Epithelial cell of esophagus (primary cell): ENCODE measurements around the gene ABCF3.

Source experiments
- DNase-seq: peaks from one replicate; pipeline ENCODE4 v3.0.0; 2010; ENCODE audit warnings: low read depth
- H3K4me3 ChIP-seq: 2 replicates; pipeline ENCODE4 v1.5.1; 2011; ENCODE audit warnings: mild to moderate bottlenecking, low read length, control low read depth
- TF ChIP-seq, protein P1 (sequence below): IDR thresholded peaks from 2 replicates; pipeline ENCODE4 v1.5.1; 2011; ENCODE audit warnings: low read depth, mild to moderate bottlenecking, low read length, control low read depth, inconsistent platforms; ENCODE audit not compliant: insufficient read depth; ENCODE audit errors: missing control alignments

Gene ABCF3

DNA sequence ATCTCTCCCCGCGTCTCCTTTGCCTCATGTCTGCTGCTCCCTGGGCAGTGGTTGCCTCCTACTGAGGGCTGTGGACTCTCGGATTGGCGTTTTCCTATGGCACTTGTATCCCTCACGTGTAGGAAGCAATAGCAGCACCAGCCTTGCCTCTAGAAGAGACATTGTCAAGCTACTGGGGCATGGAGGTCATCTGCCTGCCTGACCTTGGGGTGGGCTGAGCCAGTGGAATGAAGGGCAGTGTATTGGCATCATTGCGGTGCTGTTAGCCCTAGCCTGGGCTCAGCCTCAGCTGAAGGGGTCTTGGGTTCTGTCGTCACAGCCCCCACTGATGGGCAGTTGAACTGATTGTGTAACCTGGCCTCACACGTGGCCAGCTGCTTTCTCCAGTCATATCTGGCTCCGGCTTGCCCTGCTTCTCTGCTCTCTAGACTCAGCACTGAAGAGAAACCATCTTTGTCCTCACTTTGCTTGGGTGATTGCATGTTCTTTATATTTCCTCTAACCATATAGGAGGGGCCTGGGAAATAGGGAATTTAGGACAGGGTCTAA lies 8.1 kb downstream of the ABCF3 start:
- DNase-seq: no peak
- no peak overlapping the region for H3K4me3 ChIP-seq
- TF ChIP-seq, protein P1, sequence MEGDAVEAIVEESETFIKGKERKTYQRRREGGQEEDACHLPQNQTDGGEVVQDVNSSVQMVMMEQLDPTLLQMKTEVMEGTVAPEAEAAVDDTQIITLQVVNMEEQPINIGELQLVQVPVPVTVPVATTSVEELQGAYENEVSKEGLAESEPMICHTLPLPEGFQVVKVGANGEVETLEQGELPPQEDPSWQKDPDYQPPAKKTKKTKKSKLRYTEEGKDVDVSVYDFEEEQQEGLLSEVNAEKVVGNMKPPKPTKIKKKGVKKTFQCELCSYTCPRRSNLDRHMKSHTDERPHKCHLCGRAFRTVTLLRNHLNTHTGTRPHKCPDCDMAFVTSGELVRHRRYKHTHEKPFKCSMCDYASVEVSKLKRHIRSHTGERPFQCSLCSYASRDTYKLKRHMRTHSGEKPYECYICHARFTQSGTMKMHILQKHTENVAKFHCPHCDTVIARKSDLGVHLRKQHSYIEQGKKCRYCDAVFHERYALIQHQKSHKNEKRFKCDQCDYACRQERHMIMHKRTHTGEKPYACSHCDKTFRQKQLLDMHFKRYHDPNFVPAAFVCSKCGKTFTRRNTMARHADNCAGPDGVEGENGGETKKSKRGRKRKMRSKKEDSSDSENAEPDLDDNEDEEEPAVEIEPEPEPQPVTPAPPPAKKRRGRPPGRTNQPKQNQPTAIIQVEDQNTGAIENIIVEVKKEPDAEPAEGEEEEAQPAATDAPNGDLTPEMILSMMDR: no peak

DNA sequence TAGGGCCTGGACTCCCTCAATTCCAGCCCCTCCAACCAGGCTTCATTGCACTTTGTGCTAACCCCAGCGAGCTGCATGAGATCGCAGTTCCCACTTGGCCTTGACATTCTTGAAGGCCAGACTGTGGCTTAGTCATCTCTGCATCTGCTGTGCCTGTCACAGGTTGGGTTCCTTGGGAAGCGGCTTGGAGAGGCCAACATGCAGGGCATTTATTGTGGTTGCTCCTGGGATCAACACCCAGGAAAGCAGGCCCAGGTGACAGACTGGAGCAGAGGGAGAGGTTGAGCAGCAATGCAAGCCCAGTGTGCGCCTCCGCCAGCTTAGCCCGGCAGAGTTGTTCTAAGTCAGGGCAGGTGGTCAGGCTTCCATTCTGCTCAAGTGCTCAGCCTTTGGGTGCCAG lies 10.5 kb downstream of the ABCF3 start:
- TF ChIP-seq, protein P1: no peak
- no peak for DNase-seq

DNA sequence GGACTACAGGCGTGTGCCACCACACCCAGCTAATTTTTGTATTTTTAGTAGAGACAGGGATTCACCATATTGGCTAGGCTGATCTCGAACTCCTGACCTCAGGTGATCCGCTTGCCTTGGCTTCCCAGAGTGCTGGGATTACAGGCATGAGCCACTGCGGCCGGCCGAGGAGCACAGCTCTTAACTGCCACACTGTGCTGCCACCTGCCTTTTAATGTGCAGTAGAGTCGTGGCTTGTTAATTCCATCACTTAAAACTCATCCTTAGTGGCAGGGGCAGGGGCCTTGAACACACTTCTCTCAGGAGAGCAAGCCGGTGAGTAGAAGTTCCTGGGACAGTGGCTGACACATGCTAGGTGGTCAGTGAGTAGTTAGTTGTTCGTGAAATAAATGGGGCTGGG lies 12.5 kb downstream of the ABCF3 start:
- no peak for DNase-seq
- no peak overlapping the region for H3K4me3 ChIP-seq
- TF ChIP-seq, protein P1: no peak

More for the DNA sequence above, 10.5 kb downstream of the ABCF3 start:
- H3K4me3 ChIP-seq: no peak overlapping the region

DNA sequence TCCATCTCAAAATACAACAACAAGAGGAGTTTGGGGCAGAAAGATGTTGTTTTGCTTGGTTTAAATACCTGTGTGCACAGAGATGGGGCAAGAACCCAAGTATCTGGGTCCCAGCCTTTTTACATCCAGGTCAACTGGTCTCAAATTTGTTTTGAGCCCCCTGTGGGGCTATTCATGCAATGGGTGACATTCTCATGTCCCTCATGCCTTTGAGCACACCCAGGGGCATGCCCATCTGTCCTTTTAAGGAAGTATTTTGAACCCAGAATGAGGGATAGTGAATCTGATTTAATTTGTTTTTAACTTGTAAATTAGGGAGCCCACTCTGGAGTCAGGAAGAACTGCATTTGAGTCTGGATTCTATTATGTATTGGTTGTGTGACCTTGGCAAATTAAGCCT lies 14.8 kb downstream of the ABCF3 start:
- DNase-seq: no peak
- H3K4me3 ChIP-seq: no peak overlapping the region
- TF ChIP-seq, protein P1: no peak

DNA sequence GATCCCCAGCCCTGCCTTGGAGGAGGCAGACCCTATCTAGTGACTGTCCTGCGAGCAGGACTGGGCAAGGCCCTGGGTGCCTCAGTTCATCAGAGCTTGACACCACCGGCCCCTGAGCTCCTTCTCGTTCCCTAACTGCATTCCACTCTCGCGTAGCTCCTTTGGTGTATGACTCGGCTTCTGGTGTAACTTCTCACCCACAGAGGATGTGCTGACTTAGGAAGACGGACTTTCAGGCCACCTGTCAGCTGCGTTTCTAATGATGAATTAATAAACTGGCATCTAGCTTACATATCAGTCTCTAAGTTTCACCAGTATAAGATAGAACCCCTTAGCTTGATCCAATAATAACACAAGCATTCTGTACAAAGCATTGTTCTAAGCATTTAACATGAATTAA lies 17.5 kb downstream of the ABCF3 start:
- TF ChIP-seq, protein P1: no peak
- no peak for DNase-seq
- no peak overlapping the region for H3K4me3 ChIP-seq

DNA sequence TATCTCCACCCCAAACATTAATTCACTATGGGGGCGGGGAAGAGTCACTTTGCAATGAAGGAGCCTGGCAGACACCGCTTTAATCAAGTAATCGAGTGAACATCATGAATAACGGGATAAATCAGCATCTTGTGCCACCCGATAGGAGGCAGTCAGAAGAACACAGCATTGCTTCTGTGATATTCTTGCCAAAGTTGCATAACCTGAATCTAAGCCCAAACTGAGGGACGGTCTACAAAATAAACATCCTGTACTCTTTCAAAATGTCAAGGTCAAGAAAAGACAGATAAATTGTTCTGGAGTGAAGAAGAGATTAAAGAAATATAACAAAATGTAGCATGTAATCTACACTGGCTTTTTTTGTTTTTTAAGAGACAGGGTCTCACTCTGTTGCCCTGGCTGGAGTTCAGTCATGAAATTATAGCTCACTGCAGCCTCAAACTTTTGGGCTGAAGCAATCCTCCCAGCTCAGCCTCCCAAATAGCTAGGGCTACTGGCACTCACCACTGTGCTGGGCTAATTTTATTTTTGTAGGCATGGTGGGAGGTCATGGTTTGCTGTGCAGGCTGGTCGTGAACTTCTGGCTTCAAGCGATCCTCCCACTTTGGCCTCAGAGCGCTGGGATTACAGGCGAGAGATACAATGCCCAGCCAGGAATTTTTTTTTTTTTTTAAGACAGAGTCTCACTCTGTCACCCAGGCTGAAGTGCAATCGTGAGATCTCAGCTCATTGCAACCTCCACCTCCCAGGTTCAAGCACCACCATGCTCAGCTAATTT lies 23.3 kb downstream of the ABCF3 start:
- TF ChIP-seq, protein P1: no peak
- no peak overlapping the region for H3K4me3 ChIP-seq
- no peak for DNase-seq

DNA sequence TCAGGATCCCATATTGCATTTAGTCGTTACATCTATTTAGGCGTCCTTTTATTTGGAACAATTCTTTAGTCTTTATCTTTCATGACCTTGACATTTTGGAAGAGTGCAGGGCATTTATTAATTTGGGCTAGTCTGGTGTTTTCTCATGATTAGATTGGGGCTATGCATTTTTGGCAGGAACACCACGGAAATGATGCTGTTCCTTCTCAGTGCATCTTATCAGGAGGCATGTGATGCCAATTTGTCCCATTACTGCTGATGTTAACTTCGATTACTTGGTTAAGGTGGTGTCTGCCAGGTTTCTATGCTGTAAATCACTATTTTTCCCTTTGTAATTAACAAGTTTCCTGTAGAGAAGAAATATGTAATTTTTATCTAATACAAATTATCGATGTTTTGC lies 25.3 kb downstream of the ABCF3 start:
- no peak overlapping the region for H3K4me3 ChIP-seq
- no peak for DNase-seq
- TF ChIP-seq, protein P1: no peak
